ENCODE results near the gene ZNF629. TPM values are rescaled to one million over a fixed set of nuclear protein-coding genes. Genes with fewer than 3 reads are reported as not detected.

ZNF629 gene
- total and polyA plus RNA-seq, 3 donors from 2014 or later = 11.2 to 21.9 (median 19.4) TPM

GRCh38 chr16:30768583-30769181, 18.3 kb downstream of the ZNF629 start:
- peaks cover 3% of the 10 kb centered on the region for H3K4me1 ChIP-seq
- 94% methylated on average over 23 of the region's 23 CpGs for WGBS, 2 donors
- H3K4me3 ChIP-seq = no peak overlapping the region
- no peak overlapping the region for H3K27ac ChIP-seq
- DNase-seq = no peak
- H3K36me3 ChIP-seq (ENCODE audit: low read depth, missing control alignments) = no peaks in the 10 kb centered on the region
- no peaks in the 10 kb centered on the region for H3K9me3 ChIP-seq
- no peaks in the 10 kb centered on the region for H3K27me3 ChIP-seq
- intact Hi-C loops (cut with DNase I; ENCODE audit: low total_unique reads) = no loop called here
- TF ChIP-seq CTCF (IDR thresholded peaks at IDR 0.05) (no peak), POLR2A (IDR thresholded peaks at IDR 0.05) (no peak)

- Histone ChIP-seq H3K36me3 (ENCODE audit: low read depth, missing control alignments) (no peaks in the 10 kb centered on the region), H3K9me3 (no peaks in the 10 kb centered on the region), H3K4me3 (no peak overlapping the region), H3K4me1 (peaks cover 10% of the 10 kb centered on the region), H3K27ac (no peak overlapping the region), H3K27me3 (no peaks in the 10 kb centered on the region)
- TF ChIP-seq CTCF (IDR thresholded peaks at IDR 0.05) (no peak), POLR2A (IDR thresholded peaks at IDR 0.05) (no peak)
- WGBS, 2 donors = 89 to 90% methylated on average over 11 to 18 of the region's 18 CpGs
- no peak for DNase-seq
- intact Hi-C loops (cut with DNase I; ENCODE audit: low total_unique reads) = no loop called here
Observed at GRCh38 chr16:30767767-30768465, 19.1 kb downstream of the ZNF629 start.

GRCh38 chr16:30766933-30767284, 20.1 kb downstream of the ZNF629 start:
- H3K27ac ChIP-seq = no peak overlapping the region
- H3K36me3 ChIP-seq (ENCODE audit: low read depth, missing control alignments) = no peaks in the 10 kb centered on the region
- H3K9me3 ChIP-seq = no peaks in the 10 kb centered on the region
- H3K27me3 ChIP-seq = no peaks in the 10 kb centered on the region
- WGBS, 2 donors = 65 to 75% methylated on average over 4 of the region's 4 CpGs
- TF ChIP-seq POLR2A (IDR thresholded peaks at IDR 0.05) (no peak), CTCF (IDR thresholded peaks at IDR 0.05) (no peak)
- H3K4me1 ChIP-seq = peaks cover 15% of the 10 kb centered on the region
- DNase-seq = peak; percentile 41
- no peak overlapping the region for H3K4me3 ChIP-seq
- intact Hi-C loops (cut with DNase I; ENCODE audit: low total_unique reads) = no loop called here

DNA sequence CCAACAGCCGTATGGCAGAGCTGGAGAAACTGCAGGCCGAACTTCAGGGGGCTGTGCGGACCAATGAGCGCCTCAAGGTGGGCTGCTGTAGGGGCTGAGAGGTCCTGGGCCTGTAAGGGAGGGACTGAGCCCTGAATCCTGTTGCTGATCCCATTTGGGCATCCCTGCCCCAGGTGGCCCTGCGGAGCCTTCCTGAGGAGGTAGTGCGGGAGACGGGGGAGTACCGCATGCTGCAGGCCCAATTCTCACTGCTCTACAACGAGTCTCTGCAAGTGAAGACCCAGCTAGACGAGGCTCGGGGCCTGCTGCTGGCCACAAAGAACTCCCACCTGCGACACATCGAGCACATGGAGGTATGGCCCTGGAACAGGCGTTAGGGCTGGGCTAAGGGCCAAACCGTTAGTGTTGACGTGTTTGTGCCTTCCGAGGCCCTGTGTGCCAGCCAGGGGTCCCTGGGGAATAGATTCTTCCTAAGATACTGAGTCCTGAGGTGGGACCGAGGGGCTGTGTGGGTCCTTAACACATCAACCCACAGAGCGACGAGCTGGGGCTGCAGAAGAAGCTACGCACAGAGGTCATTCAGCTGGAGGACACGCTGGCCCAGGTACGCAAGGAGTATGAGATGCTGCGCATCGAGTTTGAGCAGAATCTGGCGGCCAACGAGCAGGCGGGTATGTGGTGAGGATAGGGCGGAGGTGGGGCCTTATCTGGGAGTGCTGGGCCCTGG, 20.6 kb downstream of the ZNF629 start:
- H3K9me3 ChIP-seq = no peaks in the 10 kb centered on the region
- H3K36me3 ChIP-seq (ENCODE audit: low read depth, missing control alignments) = no peaks in the 10 kb centered on the region
- TF ChIP-seq POLR2A (IDR thresholded peaks at IDR 0.05) (no peak), CTCF (IDR thresholded peaks at IDR 0.05) (no peak)
- no peak overlapping the region for H3K27ac ChIP-seq
- DNase-seq = no peak
- H3K4me1 ChIP-seq = peaks cover 15% of the 10 kb centered on the region
- WGBS, 2 donors = 83 to 85% methylated on average over 15 to 28 of the region's 29 CpGs
- H3K27me3 ChIP-seq = no peaks in the 10 kb centered on the region
- H3K4me3 ChIP-seq = no peak overlapping the region
- intact Hi-C loops (cut with DNase I; ENCODE audit: low total_unique reads) = no loop called here
